ENCODE data around the gene MTCL1.
"Not testable (repeated sequence)": the region's sequence is repeated elsewhere in the genome, so short reads cannot be mapped to it uniquely, and the experiment has no call there.

The MTCL1 gene

DNA sequence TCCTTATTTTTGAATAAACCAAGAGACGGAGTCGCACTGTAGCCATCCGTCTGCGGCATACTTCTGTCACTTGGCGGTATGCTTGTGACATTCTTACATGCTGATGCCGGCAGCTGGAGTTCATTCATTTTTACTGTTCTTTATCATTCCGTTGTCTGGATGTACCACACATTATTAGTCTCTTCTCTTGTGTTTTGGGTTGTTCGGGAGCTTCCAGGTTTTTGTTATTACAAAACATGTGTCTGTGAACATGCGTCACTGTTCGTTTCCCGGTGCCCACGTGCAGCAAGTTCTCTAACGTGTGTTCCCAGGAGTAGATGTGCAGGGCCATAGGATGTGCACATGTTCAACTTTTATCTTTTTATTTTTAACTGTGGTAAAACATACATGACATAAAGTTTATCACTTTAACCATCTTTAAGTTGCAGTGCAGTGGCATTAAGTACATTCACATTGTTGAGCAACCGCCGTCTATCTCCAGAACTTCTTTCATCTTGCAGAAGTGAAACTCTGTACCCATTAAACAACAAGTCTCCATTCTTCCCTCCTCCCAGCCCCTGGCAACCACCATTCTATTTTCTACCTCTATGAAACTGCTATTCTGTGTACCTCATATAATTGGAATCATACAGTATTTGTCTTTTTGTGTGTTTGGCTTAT is 40.1 kb downstream of the MTCL1 start:
- FAIRE-seq, result no peak

DNA sequence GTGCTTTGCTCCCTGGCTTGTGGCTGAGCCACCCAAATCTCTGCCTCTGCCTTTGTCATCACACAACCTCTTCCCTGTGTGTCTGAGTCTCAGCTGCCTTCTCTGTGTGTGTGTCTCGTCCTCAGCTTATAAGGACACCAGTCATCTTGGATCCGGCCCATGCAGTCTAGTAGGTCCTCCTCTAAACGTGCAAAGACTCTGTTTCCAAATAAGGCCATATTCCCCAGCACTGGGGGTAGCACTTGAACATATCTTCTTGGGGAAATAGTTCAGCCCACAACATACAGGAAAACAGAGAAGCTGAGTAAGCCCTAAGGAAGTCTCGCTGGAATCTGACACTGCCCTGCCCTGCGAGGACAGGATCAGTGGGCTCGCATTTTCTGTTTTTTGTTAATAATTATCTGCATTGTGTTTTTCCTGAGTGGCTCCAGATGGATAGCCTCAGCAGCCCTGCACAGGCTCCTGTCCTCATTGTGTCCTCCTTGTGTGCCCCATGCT is 42.1 kb downstream of the MTCL1 start:
- no peak for FAIRE-seq

DNA sequence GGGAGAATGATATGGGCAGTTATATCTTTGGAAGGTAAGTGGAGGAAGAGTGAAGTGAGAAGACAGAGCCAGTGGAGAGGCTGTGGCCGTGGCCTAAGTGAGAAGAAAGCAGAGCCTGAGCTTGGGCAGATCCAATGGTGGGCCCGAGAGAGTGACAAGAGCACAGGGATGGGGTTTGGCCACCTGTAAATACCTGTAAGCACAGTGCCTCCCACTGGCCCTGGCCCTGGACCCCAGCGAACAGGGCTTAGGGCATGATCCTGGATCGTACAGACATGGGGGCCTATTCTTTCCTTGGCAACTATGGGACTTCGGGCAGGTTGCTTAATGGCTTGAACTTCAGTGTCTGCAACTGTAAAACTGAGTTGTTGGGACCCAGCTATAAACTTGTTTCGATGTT is 44.1 kb downstream of the MTCL1 start:
- no peak for FAIRE-seq

DNA sequence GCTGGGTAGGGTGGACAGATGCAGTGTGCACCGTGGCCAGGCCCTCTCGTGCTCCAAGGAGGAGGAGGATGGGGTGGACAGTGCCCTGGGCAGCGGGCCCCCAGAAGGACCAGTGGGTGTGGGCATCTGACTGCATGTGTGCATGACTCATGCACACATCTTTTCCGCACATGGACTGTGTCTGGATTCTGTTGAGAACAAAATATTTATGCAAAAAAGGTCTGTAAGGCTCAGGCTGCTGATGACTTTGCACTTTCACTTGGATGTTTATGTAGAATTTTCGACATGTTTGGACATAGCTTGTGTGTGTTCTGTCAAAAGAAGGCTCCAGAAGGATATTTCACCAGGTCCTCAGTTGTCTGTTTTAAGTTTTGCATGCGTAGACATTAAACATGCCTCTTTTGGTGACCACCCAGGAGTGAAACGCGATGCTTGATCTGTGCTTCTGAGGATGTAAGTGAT is 45.6 kb downstream of the MTCL1 start:
- no peak for FAIRE-seq

DNA sequence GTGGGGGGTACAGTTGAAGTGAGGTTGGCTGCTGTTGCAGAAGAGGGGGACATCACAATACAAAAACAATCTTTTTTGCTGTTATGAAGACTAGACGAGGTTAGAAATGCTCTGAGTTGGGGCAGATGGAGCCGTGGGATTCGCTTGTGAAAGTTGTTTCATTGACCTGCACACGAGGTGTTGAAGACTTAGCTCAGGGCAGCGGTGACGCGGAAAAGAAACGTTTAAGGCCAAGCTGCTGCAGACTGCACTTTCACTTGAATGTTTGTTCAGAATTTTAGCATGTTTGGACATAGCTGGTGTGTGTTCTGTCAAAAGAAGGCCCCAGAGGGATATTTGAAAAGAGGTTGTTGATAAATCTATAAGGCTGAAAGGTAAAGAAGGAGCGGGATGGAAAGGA is 46.3 kb downstream of the MTCL1 start:
- no peak for FAIRE-seq

DNA sequence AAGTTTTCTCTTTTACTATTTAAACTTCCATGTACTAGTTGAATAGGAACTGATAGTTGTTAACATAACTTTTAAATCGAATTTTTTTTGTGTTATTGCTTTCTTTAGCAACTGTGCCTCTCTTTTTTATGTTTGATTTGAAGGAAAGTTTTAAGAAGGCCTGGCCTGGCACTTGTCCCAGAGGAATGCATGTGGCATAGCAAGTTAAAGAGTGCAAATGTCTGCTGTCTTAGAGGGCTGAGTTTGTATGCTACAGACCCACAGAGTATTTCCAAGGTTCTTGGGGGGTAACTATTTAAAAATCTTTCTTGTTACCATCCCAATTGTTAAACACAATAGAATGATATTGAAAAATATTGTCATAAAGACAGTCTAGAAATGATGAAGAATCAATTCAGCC is 47.0 kb downstream of the MTCL1 start:
- no peak for FAIRE-seq

DNA sequence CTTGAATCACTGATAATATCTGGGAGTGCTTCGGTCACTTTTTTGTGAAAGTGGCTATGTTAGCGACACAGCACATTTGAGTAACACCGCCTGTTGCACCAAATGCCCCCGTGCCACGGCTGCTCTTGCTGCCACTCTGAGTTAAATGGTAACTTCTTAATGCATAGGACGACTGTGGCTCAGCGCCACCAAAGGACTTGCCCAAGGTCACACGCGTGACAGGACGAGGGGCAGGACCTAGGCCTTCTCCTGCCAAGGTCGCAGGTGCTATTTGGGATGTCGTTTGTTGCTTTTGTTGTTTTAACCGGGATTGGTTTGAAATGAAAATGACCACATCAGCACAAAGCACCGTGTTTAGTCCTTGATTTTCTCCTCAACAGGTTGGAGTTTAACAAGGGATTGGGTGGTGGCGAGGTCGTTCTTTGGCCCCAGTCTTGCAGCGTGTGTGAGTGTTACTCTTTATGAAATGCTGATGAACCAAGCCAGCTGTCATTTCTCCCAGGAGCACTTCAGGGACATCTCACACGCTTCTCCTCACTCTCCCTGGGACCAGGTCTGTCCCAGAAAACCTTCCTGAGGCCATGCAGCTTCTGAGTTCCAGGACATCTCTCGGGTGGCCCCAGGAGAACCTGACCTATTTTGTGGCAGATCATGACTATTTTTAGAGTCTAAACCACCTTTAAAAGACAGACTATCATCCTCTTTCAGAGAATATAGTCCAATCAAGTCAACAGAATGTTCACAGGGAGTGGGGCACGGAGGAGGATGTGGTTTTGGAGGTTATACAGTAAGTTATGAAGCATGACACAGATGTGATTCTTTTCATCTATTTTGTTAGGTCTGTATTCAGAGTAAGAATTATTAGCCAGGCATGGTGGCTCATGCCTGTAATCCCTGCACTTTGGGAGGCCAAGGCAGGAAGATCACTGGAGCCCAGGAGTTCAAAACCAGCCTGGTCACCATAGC is 49.9 kb downstream of the MTCL1 start:
- FAIRE-seq, result no peak

DNA sequence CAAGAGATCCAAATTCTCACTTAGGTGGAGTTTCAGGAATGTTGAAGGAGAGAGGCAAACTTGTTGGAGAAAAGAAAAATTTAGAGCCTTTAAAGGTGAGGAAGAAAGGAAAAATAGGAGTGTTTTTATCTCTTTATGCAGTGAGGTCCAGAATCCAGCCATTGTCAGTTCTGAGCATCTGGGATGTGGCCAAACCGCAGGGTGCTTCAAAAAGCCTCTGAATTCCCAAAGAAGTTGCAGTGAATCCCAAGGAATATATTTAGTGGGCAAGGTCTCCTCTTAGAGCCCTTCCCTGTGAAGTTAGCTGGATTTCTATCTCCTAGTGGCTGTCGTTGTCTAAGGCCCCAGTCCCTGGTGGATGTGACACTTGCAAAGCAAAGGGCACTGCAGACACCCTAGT is 51.2 kb downstream of the MTCL1 start:
- FAIRE-seq, result no peak

DNA sequence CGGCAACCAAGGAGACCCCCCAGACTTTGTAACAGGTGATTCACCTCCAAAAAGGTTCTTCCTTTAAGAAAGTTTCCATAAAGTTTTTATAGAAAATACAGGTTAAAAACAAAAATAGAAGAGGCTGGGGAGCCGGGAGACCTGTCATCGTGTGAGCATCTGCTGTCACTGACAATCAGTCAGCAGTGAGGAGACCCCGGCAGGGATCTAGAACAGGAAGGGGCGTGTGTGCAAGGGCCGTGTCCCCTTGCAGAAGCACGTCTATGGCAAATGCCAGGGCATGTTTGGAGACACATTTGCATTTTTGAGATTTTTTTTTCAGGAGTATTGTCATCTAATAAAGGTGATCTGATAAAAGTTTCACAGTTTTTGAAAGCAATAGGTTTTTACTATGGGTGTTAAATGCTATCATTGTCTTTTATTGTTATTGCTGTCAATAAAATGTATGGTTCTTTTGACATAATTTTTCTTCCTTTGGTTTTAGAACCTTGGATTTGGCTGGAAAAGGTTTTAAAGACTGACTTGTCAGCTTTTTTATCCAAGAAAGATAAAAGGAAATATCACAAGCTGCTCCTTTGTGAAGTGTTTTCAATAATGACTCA is 52.1 kb downstream of the MTCL1 start:
- FAIRE-seq, result no peak

DNA sequence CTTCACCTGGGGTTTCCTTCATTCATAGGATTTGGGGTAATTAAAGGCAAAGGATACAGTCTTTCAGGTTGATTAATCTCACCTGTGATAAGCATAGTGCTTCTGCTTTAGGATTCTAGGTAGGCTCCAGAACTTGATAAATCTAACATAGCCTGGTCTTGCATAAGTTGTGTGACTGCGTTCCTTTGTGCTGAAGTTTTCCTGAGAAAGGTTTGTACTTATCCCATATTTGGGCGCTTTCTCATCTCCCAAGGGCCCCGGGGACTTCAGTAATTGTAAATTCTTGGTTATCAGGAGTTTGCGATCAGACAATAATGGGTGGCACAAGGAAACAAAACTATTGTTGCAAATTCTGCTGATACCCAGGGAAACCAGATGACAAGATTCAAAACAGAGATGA is 53.1 kb downstream of the MTCL1 start:
- FAIRE-seq, result no peak

DNA sequence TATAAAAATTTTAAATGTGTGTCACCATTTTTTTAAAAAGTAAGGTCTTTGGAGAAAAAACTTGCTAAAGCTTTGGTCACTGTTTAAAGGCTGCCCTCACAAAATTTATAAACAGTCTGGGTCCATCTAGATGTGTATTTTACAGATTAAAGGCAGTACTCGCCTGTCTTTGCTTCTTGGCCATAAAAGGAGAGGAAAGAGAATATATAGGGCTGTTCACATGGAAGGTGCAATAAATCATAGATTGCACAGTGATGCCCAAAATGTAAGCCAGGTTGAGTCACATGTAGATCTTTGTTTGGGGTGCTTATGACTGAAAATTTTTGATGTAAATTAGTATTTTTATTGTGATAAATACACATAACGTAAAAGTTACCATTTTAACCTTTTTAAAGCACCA is 55.6 kb downstream of the MTCL1 start:
- FAIRE-seq, result no peak

DNA sequence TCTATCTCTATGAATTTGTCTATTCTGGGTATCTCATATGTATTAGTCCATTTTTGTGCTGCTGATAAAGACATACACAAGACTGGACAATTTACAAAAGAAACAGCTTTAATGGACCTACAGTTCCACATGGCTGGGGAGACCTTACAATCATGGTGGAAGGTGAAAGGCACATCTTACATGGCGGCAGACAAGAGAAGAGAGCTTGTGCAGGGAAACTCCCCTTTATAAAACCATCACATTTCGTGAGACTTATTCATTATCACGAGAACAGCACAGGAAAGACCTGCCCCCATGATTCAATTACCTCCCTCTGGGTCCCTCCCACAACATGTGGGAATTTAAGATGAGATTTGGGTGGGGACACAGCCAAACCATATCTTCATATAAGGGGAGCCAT is 56.2 kb downstream of the MTCL1 start:
- not testable (repeated sequence) for FAIRE-seq

DNA sequence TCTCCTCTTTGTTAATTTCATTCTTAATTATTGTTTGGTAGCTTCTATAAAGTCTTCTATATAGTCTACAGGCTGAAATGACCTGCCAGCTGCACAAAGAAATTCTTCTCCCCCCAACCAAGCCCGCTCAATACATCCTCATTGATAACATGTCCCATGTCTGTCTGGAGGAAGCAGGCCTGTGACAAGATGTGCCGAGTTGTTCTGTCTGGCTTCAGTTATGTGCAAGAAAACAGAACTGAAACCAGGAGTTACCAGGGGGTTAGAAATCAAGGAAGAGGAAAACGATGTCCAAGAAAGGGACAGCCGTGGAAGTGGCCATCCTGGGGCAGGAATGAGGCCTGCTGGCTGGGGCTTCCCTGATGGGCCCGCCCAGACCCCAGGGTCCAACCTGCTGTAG is 57.6 kb downstream of the MTCL1 start:
- FAIRE-seq, result no peak

DNA sequence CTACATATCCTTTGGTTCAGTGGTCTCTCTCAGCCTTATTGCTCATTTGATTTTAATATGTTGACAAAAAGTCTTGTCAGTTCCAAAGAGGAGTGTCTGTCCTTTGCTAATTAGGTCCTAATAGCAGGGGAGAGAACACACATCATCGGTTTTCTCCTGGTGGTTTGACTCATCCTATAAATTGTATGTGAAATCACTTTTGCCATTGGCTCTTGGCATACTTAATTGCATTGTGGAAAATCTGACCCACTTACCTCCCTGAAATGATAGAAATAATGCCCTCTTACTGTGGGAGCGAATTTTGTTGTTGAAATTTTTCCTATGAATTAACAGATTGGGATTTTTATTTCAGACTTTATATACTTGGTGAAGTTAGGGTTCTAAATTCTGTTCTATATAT is 58.3 kb downstream of the MTCL1 start:
- FAIRE-seq, result no peak

DNA sequence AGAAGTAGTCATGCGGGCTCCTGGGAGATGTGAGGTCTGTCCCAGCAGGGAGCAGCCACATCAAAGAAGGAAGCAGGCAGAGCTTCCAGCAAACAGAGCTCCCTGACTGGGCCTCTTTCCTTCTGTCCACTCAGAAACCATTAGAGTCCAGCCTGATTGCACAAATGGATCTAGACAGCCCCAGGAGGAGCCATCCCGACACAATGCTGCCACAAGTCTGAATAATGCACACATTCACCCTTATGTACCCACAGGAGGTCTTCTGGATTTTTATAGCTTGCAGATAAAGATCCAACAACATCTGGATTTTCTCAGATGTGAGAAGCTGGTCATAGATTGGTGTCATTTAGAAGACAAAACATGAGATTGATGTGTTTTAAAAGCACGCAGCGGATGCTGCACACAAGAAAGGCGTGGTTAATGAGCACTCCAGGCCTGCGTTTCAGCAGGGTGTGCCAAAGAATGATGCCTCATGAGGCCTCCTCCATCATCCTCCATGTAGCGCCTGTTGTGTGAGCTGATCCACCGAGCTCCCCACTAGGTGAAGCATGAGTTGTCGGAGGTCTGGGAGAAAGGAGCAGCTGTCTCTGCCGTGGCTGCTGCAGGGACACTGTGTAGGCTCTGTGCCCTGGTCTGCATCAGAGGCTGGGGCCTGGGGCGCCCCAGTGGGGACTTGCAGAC is 60.6 kb downstream of the MTCL1 start:
- no peak for FAIRE-seq

DNA sequence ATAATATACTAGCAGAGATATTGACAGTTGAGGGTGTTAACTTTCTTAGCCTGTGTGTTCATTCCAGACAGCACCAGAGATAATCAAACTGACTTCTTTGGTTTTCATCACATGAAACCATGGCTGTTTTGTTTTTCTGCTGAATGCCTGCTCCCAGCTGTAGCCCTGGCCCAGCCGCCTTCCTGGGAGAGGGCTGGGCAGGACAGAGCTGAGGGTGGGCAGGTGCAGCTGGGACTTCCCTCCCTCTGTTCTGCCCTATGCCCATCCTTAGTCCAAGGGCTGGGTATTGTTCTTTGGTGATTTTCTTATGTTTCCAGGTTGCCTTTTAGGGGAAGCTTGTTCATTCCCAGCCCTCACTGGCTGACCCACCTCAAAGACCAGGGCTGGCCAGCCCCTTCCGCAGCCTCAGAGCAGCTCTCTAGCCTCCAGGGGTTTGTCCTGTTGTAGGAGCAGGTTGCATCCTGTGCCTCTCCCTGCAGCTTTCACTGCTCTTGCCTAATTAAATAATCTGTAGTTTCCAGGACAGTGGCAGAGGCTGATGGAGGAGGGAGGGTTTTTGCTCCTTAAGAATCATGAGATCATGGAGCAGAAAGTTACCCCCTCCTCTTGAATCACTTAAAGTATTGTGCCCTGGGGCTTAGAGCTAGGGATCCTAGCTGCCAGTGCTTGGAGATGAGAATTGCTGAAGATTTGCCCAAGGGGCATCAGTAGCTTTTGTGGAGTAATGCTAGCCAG is 61.4 kb downstream of the MTCL1 start:
- FAIRE-seq, result no peak

DNA sequence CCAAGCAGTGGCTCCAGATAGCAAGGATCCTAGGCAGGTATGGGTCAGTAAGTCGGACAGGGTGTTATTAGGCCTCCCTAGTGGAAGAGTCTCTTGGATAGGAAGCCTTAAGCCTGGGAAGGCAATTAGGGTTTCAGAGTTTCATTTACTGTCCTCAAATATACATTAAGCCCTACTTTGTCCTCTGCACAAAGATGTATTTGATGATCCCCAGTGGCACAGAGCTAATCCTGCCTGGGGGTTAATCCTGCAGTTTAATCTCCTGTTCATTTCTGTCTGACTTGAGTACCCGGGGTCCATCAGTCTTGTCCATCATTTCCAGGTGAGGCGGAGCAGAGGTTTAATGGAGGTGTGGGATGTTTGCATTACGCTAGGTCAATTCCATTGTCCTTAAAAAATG is 62.0 kb downstream of the MTCL1 start:
- FAIRE-seq, result no peak

DNA sequence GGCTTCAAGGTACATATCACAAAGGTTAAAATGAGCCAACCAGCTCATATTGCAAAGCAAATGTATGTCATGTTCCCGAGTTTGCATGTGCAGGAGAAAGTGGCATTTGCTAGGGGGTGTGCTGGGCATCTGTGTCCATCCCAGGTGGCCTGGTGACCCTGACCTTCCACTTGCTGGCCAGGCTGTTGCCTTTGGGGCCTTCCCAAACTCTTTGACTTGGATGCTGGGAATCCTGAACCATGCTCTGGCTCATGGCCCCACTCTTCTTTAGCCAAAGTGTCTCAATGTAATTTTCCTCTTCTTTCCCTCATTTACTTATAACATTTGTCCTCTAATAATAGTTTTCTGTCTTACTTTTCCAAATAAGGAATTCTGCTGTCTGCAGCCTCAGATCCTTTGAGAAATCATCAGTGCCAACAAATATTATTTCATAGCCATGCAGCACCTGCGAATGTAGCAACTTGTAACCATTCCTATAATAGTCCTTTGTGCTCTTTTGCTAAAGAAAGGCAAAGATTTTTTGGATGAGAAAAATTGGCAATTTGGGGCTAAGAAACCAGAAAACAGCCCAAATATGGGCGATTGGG is 64.2 kb downstream of the MTCL1 start:
- FAIRE-seq, result no peak

DNA sequence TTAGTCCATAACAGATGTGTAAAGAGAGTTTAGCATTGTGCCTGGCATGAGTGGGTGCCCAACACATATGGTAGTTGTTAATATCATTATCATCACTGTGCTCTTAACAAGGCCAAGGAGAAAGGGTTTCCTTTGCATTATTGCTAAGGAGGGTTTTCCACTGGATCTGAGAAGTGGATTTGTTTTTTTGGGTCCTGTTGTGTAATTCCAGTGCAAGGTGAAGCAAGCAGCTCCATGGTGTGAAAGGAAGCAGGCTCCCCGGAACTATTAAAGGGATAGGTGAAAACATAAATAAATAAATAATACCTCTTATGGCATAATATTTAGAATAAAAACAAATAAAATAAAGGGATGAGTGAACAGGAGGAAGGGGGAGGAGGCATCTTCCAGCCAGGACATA is 65.3 kb downstream of the MTCL1 start:
- no peak for FAIRE-seq

DNA sequence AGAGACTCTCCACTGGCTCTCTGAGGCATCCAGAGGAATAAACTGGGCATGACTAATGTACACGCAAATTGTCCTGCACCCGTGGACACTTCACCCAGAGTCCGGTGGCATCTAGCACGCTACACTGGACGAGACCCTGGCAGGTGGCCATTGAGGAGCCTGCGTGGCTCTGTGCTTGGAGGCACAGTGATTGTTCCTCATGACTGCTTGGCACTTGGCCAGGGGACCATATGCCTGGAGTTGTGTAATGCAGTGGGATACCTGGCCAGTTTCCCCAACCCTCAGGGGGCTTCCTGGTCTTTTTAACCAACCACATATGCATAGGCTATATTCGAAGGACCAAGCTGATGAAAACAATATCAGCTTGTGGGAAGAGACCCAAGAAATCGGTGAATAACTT is 66.6 kb downstream of the MTCL1 start:
- FAIRE-seq, result no peak

DNA sequence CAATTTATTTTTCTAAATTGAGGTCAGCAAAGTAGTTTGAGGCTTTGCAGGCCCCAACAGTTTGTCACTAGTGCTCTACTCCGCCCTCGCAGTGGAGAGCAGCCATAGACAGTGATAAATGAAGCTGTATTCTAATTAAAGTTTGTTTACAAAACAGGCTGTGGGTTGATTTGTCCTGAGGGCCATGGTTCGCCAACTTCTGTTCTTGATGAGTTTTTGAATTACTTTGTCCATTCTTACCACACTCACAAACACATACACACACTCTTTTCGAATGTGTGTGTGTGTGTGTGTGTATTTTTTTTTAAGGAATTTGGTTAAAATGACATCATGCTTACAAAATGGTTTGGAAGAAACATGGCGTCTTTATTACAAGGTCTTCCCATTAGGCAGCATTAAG is 68.6 kb downstream of the MTCL1 start:
- FAIRE-seq, result no peak
